HepG2 (cell line): ENCODE data around the gene ADCY6. TPM values are rescaled to one million over a fixed set of nuclear protein-coding genes. Genes with fewer than 3 reads are reported as not detected.

ENCODE experiments used
- ATAC-seq: fragments of 200-7000 bp; cut with Tn5 transposase; 3 replicates; pipeline ENCODE4 v1.9.1; 2020; ENCODE audit warnings: mild to moderate bottlenecking, moderate library complexity
- BruUV-seq: library from RNA; stranded (reverse); fragments of 400-500 nt; replicated peaks from 2 replicates; lab custom pipeline; 2021; lab: Mats Ljungman, UMichigan
- CTCF ChIA-PET: fragments of 300-600 bp; formaldehyde crosslinking; extraction: SDS; loops from one replicate; lab custom pipeline; 2021; ENCODE audit warnings: low total read pairs, inconsistent platforms, low intra/inter-chr PET ratio; lab: Yijun Ruan, JAX
- POLR2A ChIA-PET: fragments of 350-600 bp; sonication (Branson Sonifier 250); formaldehyde crosslinking; loops from one replicate; lab custom pipeline; 2020; ENCODE audit warnings: antibody characterized with exemption, inconsistent platforms; lab: Yijun Ruan, JAX
- DNase-seq: peaks from one replicate; pipeline ENCODE4 v3.0.0-alpha.2; 2015; ENCODE audit warnings: low spot score
- FAIRE-seq: peaks from 3 replicates; lab custom pipeline; 2011; peaks lifted over from hg19 to GRCh38; lab: Jason Lieb, UNC
- H2AFZ ChIP-seq: one replicate; pipeline ENCODE4 v1.6.1; 2011; ENCODE audit warnings: low read length, inconsistent platforms
- H3K27ac ChIP-seq: fragments of 300-600 bp; 3 replicates; pipeline ENCODE4 v1.8.0; 2011; ENCODE audit warnings: mixed run types, mild to moderate bottlenecking, mixed read lengths, low read length, inconsistent platforms; ENCODE audit not compliant: insufficient read depth; ENCODE audit errors: extremely low read length
- H3K27me3 ChIP-seq, 2 experiments: fragments of 200-600 bp in 1 of 2; 2 replicates in 1 of 2; 3 replicates in 1 of 2; pipeline versions ENCODE4 v1.6.0 to v1.8.0; 2011; ENCODE audit warnings: low read length in 2 of 2, mild to moderate bottlenecking in 2 of 2, moderate library complexity in 2 of 2, inconsistent platforms in 1 of 2; ENCODE audit not compliant: insufficient read depth in 2 of 2, control insufficient read depth in 1 of 2
- H3K36me3 ChIP-seq, 2 experiments: fragments of 200-600 bp in 1 of 2; replicated peaks in 1 of 2; 2 replicates in 1 of 2; 3 replicates in 1 of 2; pipeline versions ENCODE4 v1.5.1 to v1.8.0; 2011; ENCODE audit warnings: low read length in 2 of 2, inconsistent platforms in 1 of 2; ENCODE audit not compliant: insufficient read depth in 2 of 2, control insufficient read depth in 1 of 2
- H3K4me1 ChIP-seq: 2 replicates; pipeline ENCODE4 v1.5.1; 2012; ENCODE audit warnings: low read length, inconsistent platforms; ENCODE audit not compliant: insufficient read depth
- H3K4me2 ChIP-seq: 2 replicates; pipeline ENCODE4 v1.6.0; 2011; ENCODE audit warnings: low read depth, low read length, inconsistent platforms
- H3K4me3 ChIP-seq, 3 experiments: fragments of 200-600 bp in 1 of 3; sonication (generic), shearing (Covaris generic) in 1 of 3; replicated peaks in 1 of 3; 2 replicates each; pipeline ENCODE4 v1.5.1; 2011 to 2016; ENCODE audit warnings: low read length in 3 of 3, inconsistent platforms in 2 of 3, low read depth in 2 of 3, mild to moderate bottlenecking in 2 of 3, control low read depth in 1 of 3, mixed read lengths in 1 of 3; ENCODE audit not compliant: insufficient read depth in 1 of 3
- H3K79me2 ChIP-seq: one replicate; pipeline ENCODE4 v1.6.1; 2011; ENCODE audit warnings: low read length, inconsistent platforms; ENCODE audit not compliant: insufficient read depth
- H3K9ac ChIP-seq: 2 replicates; pipeline ENCODE4 v1.6.0; 2011; ENCODE audit warnings: mild to moderate bottlenecking, low read depth, low read length, inconsistent platforms; ENCODE audit not compliant: insufficient read depth
- H3K9me3 ChIP-seq: 2 replicates; pipeline ENCODE4 v1.5.1; 2012; ENCODE audit warnings: mild to moderate bottlenecking, low read length
- H4K20me1 ChIP-seq: 2 replicates; pipeline ENCODE4 v1.6.0; 2011; ENCODE audit warnings: inconsistent platforms, mild to moderate bottlenecking, low read length, moderate library complexity; ENCODE audit not compliant: insufficient read depth
- HDAC6 ChIP-seq: fragments of 200-600 bp; sonication (generic); IDR thresholded peaks from 2 replicates; pipeline ENCODE4 v1.7.0; 2017; ENCODE audit warnings: mild to moderate bottlenecking, antibody characterized with exemption, low read length, low read depth
- REPIN1 ChIP-seq: sonication (generic); formaldehyde crosslinking; IDR thresholded peaks from 2 replicates; pipeline ENCODE4 v1.8.0; 2022; ENCODE audit warnings: missing genetic modification reagents, low read depth, mild to moderate bottlenecking, borderline replicate concordance
- TBX2 ChIP-seq: sonication (generic); formaldehyde crosslinking; IDR thresholded peaks from 2 replicates; pipeline ENCODE4 v1.5.0; 2020; ENCODE audit warnings: missing genetic modification reagents, mild to moderate bottlenecking, borderline replicate concordance
- ZBTB43 ChIP-seq: sonication (generic); formaldehyde crosslinking; conservative IDR thresholded peaks from 2 replicates; pipeline ENCODE4 v1.4.0; 2020; ENCODE audit warnings: missing genetic modification reagents
- ZNF580 ChIP-seq: IDR thresholded peaks from 2 replicates; pipeline ENCODE4 v1.6.1; 2016; ENCODE audit warnings: low read depth, borderline replicate concordance
- ZNF772 ChIP-seq: sonication (generic); formaldehyde crosslinking; IDR thresholded peaks from 2 replicates; pipeline ENCODE4 v1.5.0; 2020; ENCODE audit warnings: mild to moderate bottlenecking, missing genetic modification reagents
- ZNF879 ChIP-seq: sonication (generic); formaldehyde crosslinking; IDR thresholded peaks from 2 replicates; pipeline ENCODE4 v1.8.1; 2023; ENCODE audit warnings: missing genetic modification reagents
- WGBS: methylation state at CpG from one replicate; pipeline ENCODE4 v1.1.6; 2017; ENCODE audit warnings: low lambda C conversion rate; 5-methylcytosine and 5-hydroxymethylcytosine counted together
- in situ Hi-C: cut with HindIII; loops from 2 replicates; pipeline ENCODE4 v1.10.0; 2017; ENCODE audit warnings: low pct_unique_long_range_greater_than_20kb; ENCODE audit not compliant: extremely low pct_ligation_motif_present
- intact Hi-C: fragments of 100-400 bp; cut with micrococcal nuclease; formaldehyde crosslinking; loops from one replicate; pipeline ENCODE4 v1.10.0; 2022; ENCODE audit not compliant: unreplicated experiment
- polyA plus RNA-seq, 8 experiments: library from polyadenylated mRNA; depleted of rRNA in 3 of 8; stranded (reverse) in 7 of 8; unstranded in 1 of 8; fragments of >200 nt; fragmentation: Illumina TruSeq in 4 of 8; extraction: Trizol in 4 of 8; gene quantifications; 2 replicates each; pipeline versions ENCODE4 v1.2.1 to v1.2.3, GENCODE V29; 2011 to 2016; ENCODE audit warnings: low read depth in 4 of 8, missing spikeins in 1 of 8, mixed read lengths in 1 of 8; ENCODE audit not compliant: insufficient read depth in 1 of 8
- total RNA-seq, 5 experiments: library from RNA; depleted of rRNA; stranded (reverse); fragments of >200 nt; fragmentation: Illumina TruSeq; extraction: Trizol; gene quantifications; 2 replicates each; pipeline ENCODE4 v1.2.3, GENCODE V29; 2016; ENCODE audit warnings: low read depth in 1 of 5
- TF ChIP-seq, protein P1 (sequence below): IDR thresholded peaks from 2 replicates; pipeline ENCODE4 v1.6.1; 2016; ENCODE audit warnings: missing compliant biosample characterization, missing genetic modification reagents, borderline replicate concordance
- TF ChIP-seq, protein P2 (sequence below): sonication (generic); formaldehyde crosslinking; IDR thresholded peaks from 2 replicates; pipeline ENCODE4 v1.4.0; 2020; ENCODE audit warnings: missing genetic modification reagents

ADCY6 gene
- total and polyA plus RNA-seq, 2 of the 13 experiments (the other 11 are each of a cell fraction or from before 2014, with no cell fraction given) = 10.6 to 11.8 TPM

DNA sequence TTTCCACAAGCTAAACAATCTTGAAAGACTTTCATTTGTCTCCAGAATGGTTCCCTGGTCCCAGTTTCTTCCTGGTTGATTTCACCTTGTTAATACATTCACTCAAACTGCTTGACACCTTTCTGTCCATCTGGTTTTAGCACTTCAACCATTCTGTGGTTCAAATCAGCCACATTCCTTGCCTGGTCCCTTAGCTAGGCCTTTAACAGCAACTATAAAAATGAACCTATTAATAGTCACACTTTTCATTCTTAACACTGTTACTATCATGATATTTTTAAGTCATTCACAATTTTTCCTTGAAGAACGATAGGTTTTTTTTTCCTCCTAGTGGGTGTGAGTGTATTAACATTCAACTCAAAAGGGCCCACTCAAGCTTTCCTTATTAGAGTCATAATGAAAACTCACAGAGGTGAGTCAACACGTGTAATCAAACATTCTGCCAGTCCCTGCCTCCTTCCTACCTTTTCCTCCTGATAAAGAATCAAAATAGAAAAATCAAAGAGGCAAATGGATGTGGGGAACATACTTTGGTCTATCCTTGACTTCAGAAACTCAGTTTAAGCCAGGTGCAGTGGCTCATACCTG is 38.0 kb downstream of the ADCY6 start (continued):
- TF ChIP-seq ZNF772 (CRISPR knock-in tag) (no peak), TBX2 (CRISPR knock-in tag) (no peak)

DNA sequence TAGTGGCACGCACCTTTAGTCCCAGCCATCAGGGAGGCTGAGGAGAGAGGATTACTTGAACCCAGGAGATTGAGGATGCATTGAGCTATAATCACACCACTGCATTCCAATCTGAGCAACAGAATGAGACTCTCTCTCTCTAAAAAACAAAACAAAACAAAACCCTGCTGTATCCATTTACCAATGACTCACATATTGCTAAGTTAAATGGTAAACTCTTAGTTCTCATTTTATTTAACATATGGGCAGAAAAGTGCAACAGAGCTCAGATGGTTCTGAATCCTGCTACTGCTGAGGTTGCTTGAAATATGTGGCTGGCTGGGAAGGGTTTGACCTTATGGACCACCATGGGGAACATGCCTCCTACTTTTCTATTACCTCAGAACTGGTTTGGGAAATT is 38.7 kb downstream of the ADCY6 start:
- Histone ChIP-seq H4K20me1 (no peaks in the 10 kb centered on the region), H3K27ac (no peak overlapping the region), H3K4me1 (0 out of 2 replicates have a peak, but pooled peaks cover 9% of the 10 kb centered on the region), H3K9ac (no peak overlapping the region), H3K27me3 (peaks cover 0 to 5% of the 10 kb centered on the region in 2 experiments; a peak in 2 of 5 replicates), H3K79me2 (no peaks in the 10 kb centered on the region), H3K4me3 (no peak overlapping the region), H3K4me2 (no peak overlapping the region), H3K36me3 (no peaks in the 10 kb centered on the region), H2AFZ (no peak overlapping the region), H3K9me3 (no peaks in the 10 kb centered on the region)
- no TSS peak for BruUV-seq
- WGBS = 82% methylated on average over 1 of the region's 1 CpG
- CTCF ChIA-PET = no interaction called here
- intact Hi-C loops (no loop called here), in situ Hi-C loops (loop anchor here (5.0 kb wide), 1 partner anchor 47 kb away; no protein-coding TSS in a partner anchor)
- TF ChIP-seq, protein P1, sequence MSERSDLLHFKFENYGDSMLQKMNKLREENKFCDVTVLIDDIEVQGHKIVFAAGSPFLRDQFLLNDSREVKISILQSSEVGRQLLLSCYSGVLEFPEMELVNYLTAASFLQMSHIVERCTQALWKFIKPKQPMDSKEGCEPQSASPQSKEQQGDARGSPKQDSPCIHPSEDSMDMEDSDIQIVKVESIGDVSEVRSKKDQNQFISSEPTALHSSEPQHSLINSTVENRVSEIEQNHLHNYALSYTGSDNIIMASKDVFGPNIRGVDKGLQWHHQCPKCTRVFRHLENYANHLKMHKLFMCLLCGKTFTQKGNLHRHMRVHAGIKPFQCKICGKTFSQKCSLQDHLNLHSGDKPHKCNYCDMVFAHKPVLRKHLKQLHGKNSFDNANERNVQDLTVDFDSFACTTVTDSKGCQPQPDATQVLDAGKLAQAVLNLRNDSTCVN = no peak
- TF ChIP-seq, protein P2, sequence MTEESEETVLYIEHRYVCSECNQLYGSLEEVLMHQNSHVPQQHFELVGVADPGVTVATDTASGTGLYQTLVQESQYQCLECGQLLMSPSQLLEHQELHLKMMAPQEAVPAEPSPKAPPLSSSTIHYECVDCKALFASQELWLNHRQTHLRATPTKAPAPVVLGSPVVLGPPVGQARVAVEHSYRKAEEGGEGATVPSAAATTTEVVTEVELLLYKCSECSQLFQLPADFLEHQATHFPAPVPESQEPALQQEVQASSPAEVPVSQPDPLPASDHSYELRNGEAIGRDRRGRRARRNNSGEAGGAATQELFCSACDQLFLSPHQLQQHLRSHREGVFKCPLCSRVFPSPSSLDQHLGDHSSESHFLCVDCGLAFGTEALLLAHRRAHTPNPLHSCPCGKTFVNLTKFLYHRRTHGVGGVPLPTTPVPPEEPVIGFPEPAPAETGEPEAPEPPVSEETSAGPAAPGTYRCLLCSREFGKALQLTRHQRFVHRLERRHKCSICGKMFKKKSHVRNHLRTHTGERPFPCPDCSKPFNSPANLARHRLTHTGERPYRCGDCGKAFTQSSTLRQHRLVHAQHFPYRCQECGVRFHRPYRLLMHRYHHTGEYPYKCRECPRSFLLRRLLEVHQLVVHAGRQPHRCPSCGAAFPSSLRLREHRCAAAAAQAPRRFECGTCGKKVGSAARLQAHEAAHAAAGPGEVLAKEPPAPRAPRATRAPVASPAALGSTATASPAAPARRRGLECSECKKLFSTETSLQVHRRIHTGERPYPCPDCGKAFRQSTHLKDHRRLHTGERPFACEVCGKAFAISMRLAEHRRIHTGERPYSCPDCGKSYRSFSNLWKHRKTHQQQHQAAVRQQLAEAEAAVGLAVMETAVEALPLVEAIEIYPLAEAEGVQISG = no peak
- no peak for TF ChIP-seq HDAC6
- TF ChIP-seq ZBTB43 (CRISPR knock-in tag) = no peak
- no peak for TF ChIP-seq ZNF879 (CRISPR knock-in tag)
- no peak for TF ChIP-seq ZNF580
- TF ChIP-seq REPIN1 (CRISPR knock-in tag) = no peak
- POLR2A ChIA-PET = no interaction called here
- ATAC-seq = no peak
- no peak for FAIRE-seq
- no peak for DNase-seq
